Left ventricle myocardium inferior (tissue), 1 donor: ENCODE data around the gene ERMAP. TPM values are rescaled to one million over a fixed set of nuclear protein-coding genes. Genes with fewer than 3 reads are reported as not detected.

Source experiments
- DNase-seq: peaks from one replicate; pipeline ENCODE4 v3.0.0-alpha.2; 2020
- H3K27ac ChIP-seq: fragments of 200-600 bp; replicated peaks from 2 replicates; pipeline ENCODE4 v1.8.0; 2021
- H3K27me3 ChIP-seq: fragments of 200-600 bp; 2 replicates; pipeline ENCODE4 v1.8.0; 2021; ENCODE audit warnings: low read depth
- H3K36me3 ChIP-seq: fragments of 200-600 bp; 2 replicates; pipeline ENCODE4 v1.8.0; 2021
- H3K4me1 ChIP-seq: fragments of 200-600 bp; 2 replicates; pipeline ENCODE4 v1.8.0; 2021
- H3K4me3 ChIP-seq: fragments of 200-600 bp; 2 replicates; pipeline ENCODE4 v1.8.0; 2021; ENCODE audit warnings: mild to moderate bottlenecking, moderate library complexity
- H3K9me3 ChIP-seq: fragments of 200-600 bp; replicated peaks from 2 replicates; pipeline ENCODE4 v1.8.0; 2021
- CTCF ChIP-seq: fragments of 200-600 bp; IDR thresholded peaks from 2 replicates; pipeline ENCODE4 v1.8.0; 2021; ENCODE audit warnings: antibody characterized with exemption, mild to moderate bottlenecking, borderline replicate concordance
- intact Hi-C: fragments of 100-400 bp; cut with micrococcal nuclease; formaldehyde crosslinking; loops from one replicate; pipeline ENCODE4 v1.11.0; 2022
- total RNA-seq: library from RNA; stranded (reverse); fragmentation: NEBNext Ultra II Directional; extraction: Animal tissue kit (Norgen Biotek cat#: 25700); gene quantifications from one replicate; pipeline ENCODE4 v1.2.1, GENCODE V29; 2021
- donor health status: DM: no; HTN: yes; CAD: no; lungs with severe emphysema.

The ERMAP gene
- total RNA-seq, 1 donor from 2014 or later = 4.7 TPM

- Histone ChIP-seq H3K4me3 (peak overlapping the region; percentile 94), H3K4me1 (peaks cover 38% of the 10 kb centered on the region), H3K9me3 (peaks cover 19% of the 10 kb centered on the region), H3K27me3 (no peaks in the 10 kb centered on the region), H3K36me3 (peaks cover 36% of the 10 kb centered on the region), H3K27ac (no peak overlapping the region)
- DNase-seq = no peak
- intact Hi-C loops = loop anchor here (5.0 kb wide), 1 partner anchor 81 kb away; the partner anchor contains the start of genes C1orf50 and P3H1
- no peak for TF ChIP-seq CTCF
Observed at GRCh38 chr1:42847721-42848460, 31.0 kb downstream of the ERMAP start.

DNA sequence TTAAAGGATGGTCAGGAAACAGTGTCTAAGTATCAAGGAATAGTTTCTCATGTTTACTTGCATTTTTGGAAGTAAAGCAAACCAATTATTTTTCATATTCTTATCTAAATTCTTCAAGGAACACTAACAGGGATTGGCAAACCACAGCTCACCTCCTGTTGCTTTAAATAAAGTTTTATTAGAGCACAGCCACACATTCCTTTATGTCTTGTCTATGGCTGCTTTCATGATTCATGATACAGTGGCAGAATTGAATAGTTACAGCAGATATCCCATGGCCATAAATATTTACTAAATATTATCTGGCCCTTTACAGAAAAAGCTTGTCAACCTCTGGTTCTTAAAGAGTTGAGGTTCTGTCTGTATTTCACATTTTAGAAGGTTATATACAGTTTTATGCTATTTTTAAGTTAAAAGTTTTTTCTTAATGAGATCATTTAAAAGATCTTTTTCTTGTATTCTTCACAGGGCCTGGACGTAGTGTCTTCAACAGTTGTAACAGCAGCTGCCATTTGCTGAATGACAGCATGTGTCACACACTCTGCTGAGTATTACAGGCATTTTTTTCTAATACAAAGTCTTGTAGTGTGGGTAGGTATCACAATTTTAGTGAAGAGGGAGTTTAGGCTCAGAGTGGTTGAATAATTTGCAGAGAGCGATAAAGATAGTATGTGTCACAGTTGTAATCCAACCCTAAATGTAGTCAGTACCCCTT is 32.1 kb downstream of the ERMAP start:
- H3K27ac ChIP-seq = no peak overlapping the region
- H3K27me3 ChIP-seq = no peaks in the 10 kb centered on the region
- no peak for DNase-seq
- H3K4me3 ChIP-seq = no peak overlapping the region
- H3K4me1 ChIP-seq = peaks cover 39% of the 10 kb centered on the region
- no peak for TF ChIP-seq CTCF
- intact Hi-C loops = loop anchor here (5.0 kb wide), 1 partner anchor 82 kb away; the partner anchor contains the start of genes C1orf50 and P3H1
- peaks cover 33% of the 10 kb centered on the region for H3K36me3 ChIP-seq
- H3K9me3 ChIP-seq = peaks cover 19% of the 10 kb centered on the region

- DNase-seq = no peak
- Histone ChIP-seq H3K4me3 (no peak overlapping the region), H3K27me3 (no peaks in the 10 kb centered on the region), H3K27ac (no peak overlapping the region), H3K4me1 (peaks cover 39% of the 10 kb centered on the region), H3K9me3 (peaks cover 19% of the 10 kb centered on the region), H3K36me3 (peaks cover 33% of the 10 kb centered on the region)
- TF ChIP-seq CTCF = no peak
- intact Hi-C loops = loop anchor here (5.0 kb wide), 1 partner anchor 83 kb away; the partner anchor contains the start of genes C1orf50 and P3H1
Observed at GRCh38 chr1:42849944-42850343, 33.0 kb downstream of the ERMAP start.

DNA sequence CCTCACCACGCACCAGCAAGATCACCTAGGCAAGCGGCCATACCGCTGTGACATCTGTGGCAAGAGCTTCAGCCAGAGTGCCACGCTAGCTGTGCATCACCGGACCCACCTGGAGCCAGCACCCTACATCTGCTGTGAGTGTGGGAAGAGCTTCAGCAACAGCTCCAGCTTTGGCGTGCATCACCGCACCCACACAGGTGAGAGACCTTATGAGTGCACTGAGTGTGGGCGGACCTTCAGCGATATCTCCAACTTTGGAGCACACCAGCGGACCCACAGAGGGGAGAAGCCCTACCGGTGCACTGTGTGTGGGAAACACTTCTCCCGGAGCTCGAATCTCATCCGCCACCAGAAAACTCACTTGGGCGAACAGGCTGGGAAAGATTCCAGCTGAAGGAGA is 34.5 kb downstream of the ERMAP start:
- DNase-seq = no peak
- Histone ChIP-seq H3K36me3 (peaks cover 33% of the 10 kb centered on the region), H3K27ac (no peak overlapping the region), H3K27me3 (no peaks in the 10 kb centered on the region), H3K9me3 (peaks cover 19% of the 10 kb centered on the region), H3K4me3 (no peak overlapping the region), H3K4me1 (peaks cover 28% of the 10 kb centered on the region)
- no peak for TF ChIP-seq CTCF
- intact Hi-C loops = no loop called here

GRCh38 chr1:42851960-42852607 is 35.2 kb downstream of the ERMAP start:
- no peak for DNase-seq
- intact Hi-C loops = no loop called here
- H3K27me3 ChIP-seq = no peaks in the 10 kb centered on the region

More at GRCh38 chr1:42851960-42852607, 35.2 kb downstream of the ERMAP start:
- Histone ChIP-seq H3K27ac (no peak overlapping the region), H3K4me1 (peaks cover 22% of the 10 kb centered on the region), H3K4me3 (no peak overlapping the region), H3K36me3 (peaks cover 33% of the 10 kb centered on the region), H3K9me3 (peaks cover 19% of the 10 kb centered on the region)
- TF ChIP-seq CTCF = no peak
